SU-DHL-6 (cell line): ENCODE measurements around the gene MCAM.

Experiments
- H2AFZ ChIP-seq: fragments of 200-600 bp; sonication (generic); 2 replicates; pipeline ENCODE4 v1.6.1; 2014; ENCODE audit warnings: low read depth, mild to moderate bottlenecking, moderate library complexity, mixed read lengths, antibody characterized with exemption, low read length; ENCODE audit not compliant: severe bottlenecking
- H3F3A ChIP-seq: fragments of 200-600 bp; shearing (Covaris generic); 2 replicates; pipeline ENCODE4 v1.6.0; 2016; ENCODE audit warnings: antibody characterized with exemption, mild to moderate bottlenecking; ENCODE audit not compliant: insufficient read depth
- H3K27ac ChIP-seq: fragments of 200-600 bp; sonication (generic); 2 replicates; pipeline ENCODE4 v1.5.1; 2016; ENCODE audit warnings: low read depth, mild to moderate bottlenecking, low read length, moderate library complexity, mixed read lengths
- H3K27me3 ChIP-seq: fragments of 200-600 bp; sonication (generic), shearing (Covaris generic); 2 replicates; pipeline ENCODE4 v1.6.0; 2014; ENCODE audit warnings: mild to moderate bottlenecking, low read length
- H3K36me3 ChIP-seq: fragments of 200-600 bp; sonication (generic); 2 replicates; pipeline ENCODE4 v1.6.1; 2014; ENCODE audit warnings: mild to moderate bottlenecking, low read length, mixed read lengths
- H3K4me2 ChIP-seq: fragments of 300-600, 200-600 bp; shearing (Covaris generic), sonication (generic); 2 replicates; pipeline ENCODE4 v1.6.0; 2014; ENCODE audit warnings: low read length, low read depth, mild to moderate bottlenecking; ENCODE audit not compliant: poor library complexity, severe bottlenecking
- H3K4me3 ChIP-seq: fragments of 200-600 bp; sonication (generic); 2 replicates; pipeline ENCODE4 v1.5.1; 2014; ENCODE audit warnings: antibody characterized with exemption, low read length, mild to moderate bottlenecking, mixed read lengths; ENCODE audit not compliant: insufficient read depth, poor library complexity, severe bottlenecking
- H3K79me2 ChIP-seq: fragments of 200-600 bp; sonication (generic); 2 replicates; pipeline ENCODE4 v1.6.1; 2014; ENCODE audit warnings: mild to moderate bottlenecking, low read length, moderate library complexity; ENCODE audit not compliant: insufficient read depth
- H3K9ac ChIP-seq: fragments of 200-600 bp; sonication (generic); 2 replicates; pipeline ENCODE4 v1.7.0; 2014; ENCODE audit warnings: mild to moderate bottlenecking, low read length
- H3K9me2 ChIP-seq: fragments of 200-600 bp; sonication (generic); replicated peaks from 2 replicates; pipeline ENCODE4 v1.6.1; 2014; ENCODE audit warnings: low read length; ENCODE audit not compliant: insufficient read depth
- H3K9me3 ChIP-seq: fragments of 200-600 bp; sonication (generic); 2 replicates; pipeline ENCODE4 v1.6.1; 2014; ENCODE audit warnings: low read length, mixed read lengths; ENCODE audit not compliant: insufficient read depth
- H4K20me1 ChIP-seq: fragments of 200-600 bp; sonication (generic); 2 replicates; pipeline ENCODE4 v1.6.1; 2014; ENCODE audit warnings: low read depth, mild to moderate bottlenecking, antibody characterized with exemption, low read length, moderate library complexity, mixed read lengths
- CTCF ChIP-seq: fragments of 200-600 bp; sonication (generic); IDR thresholded peaks from one replicate; pipeline ENCODE4 v1.5.1; 2017; ENCODE audit warnings: antibody characterized with exemption, mild to moderate bottlenecking, low read length, moderate library complexity; ENCODE audit not compliant: insufficient read depth, poor library complexity, severe bottlenecking
- EZH2phosphoT487 ChIP-seq: fragments of 200-600 bp; sonication (generic), shearing (Covaris generic); conservative IDR thresholded peaks from 2 replicates; pipeline ENCODE4 v1.6.1; 2018; ENCODE audit warnings: mild to moderate bottlenecking, antibody characterized with exemption, low read length, moderate library complexity, mixed read lengths

Gene MCAM

GRCh38 chr11:119258983-119259382, 57.9 kb downstream of the MCAM start:
- H3K9me3 ChIP-seq, result no peaks in the 10 kb centered on the region
- no peaks in the 10 kb centered on the region for H4K20me1 ChIP-seq
- no peak overlapping the region for H2AFZ ChIP-seq
- H3K27ac ChIP-seq, result peak overlapping the region; percentile 53
- TF ChIP-seq EZH2phosphoT487, result no peak
- no peak for TF ChIP-seq CTCF
- peaks cover 62% of the 10 kb centered on the region for H3K79me2 ChIP-seq
- H3K4me3 ChIP-seq, result no peak overlapping the region
- H3K36me3 ChIP-seq, result no peaks in the 10 kb centered on the region
- no peaks in the 10 kb centered on the region for H3K9me2 ChIP-seq
- peaks cover 6% of the 10 kb centered on the region; the same call in 1 of the 2 replicates for H3F3A ChIP-seq
- H3K27me3 ChIP-seq, result no peaks in the 10 kb centered on the region
- H3K9ac ChIP-seq, result no peak overlapping the region
- peak overlapping the region; percentile 49 for H3K4me2 ChIP-seq
